Vagina (tissue), 2 donors: ENCODE measurements around the gene ERLIN1. TPM values are rescaled to one million over a fixed set of nuclear protein-coding genes. Genes with fewer than 3 reads are reported as not detected.
"Not testable (repeated sequence)": the region's sequence is repeated elsewhere in the genome, so short reads cannot be mapped to it uniquely, and the experiment has no call there.

ENCODE experiments used
- DNase-seq, 2 donors: peaks; one replicate each; pipeline ENCODE4 v3.0.0-alpha.2; 2017; ENCODE audit errors: extremely low spot score in 2 of 2
- H3K27ac ChIP-seq: fragments of 200-600 bp; sonication (generic); one replicate; pipeline ENCODE4 v1.5.1; 2019
- H3K27me3 ChIP-seq: fragments of 200-600 bp; sonication (generic); one replicate; pipeline ENCODE4 v1.5.1; 2019
- H3K36me3 ChIP-seq, 2 donors: fragments of 200-600 bp; sonication (generic); one replicate each; pipeline ENCODE4 v1.5.1; 2017 to 2019
- H3K4me1 ChIP-seq: fragments of 200-600 bp; sonication (generic); one replicate; pipeline ENCODE4 v1.5.1; 2019
- H3K4me3 ChIP-seq, 2 donors: fragments of 200-600 bp; sonication (generic); 1 replicate in 1 of 2; 2 replicates in 1 of 2; pipeline ENCODE4 v1.5.1; 2016 to 2019
- H3K9me3 ChIP-seq: fragments of 200-600 bp; sonication (generic); one replicate; pipeline ENCODE4 v1.5.1; 2019
- POLR2A ChIP-seq, 2 donors: fragments of 450-650 bp; IDR thresholded peaks; one replicate each; pipeline ENCODE4 v1.6.1; 2017; ENCODE audit warnings: antibody characterized with exemption in 2 of 2, mild to moderate bottlenecking in 2 of 2, moderate library complexity in 2 of 2
- POLR2AphosphoS5 ChIP-seq, 2 donors: sonication (generic); formaldehyde crosslinking; IDR thresholded peaks; one replicate each; pipeline ENCODE4 v1.9.0; 2017; ENCODE audit warnings: antibody characterized with exemption in 2 of 2, mild to moderate bottlenecking in 2 of 2, low read depth in 1 of 2; ENCODE audit not compliant: insufficient read depth in 1 of 2
- intact Hi-C: fragments of 100-400 bp; cut with DNase I; formaldehyde crosslinking; loops from one replicate; pipeline ENCODE4 v1.15.1; 2023
- total RNA-seq: library from RNA; depleted of rRNA; stranded (reverse); fragments of >200 nt; gene quantifications from one replicate; pipeline ENCODE4 v1.2.3, GENCODE V29; 2016
- TF ChIP-seq, protein P1 (sequence below), 3 experiments: fragments of 450-650 bp in 2 of 3; fragments of 200-600 bp in 1 of 3; sonication (generic) in 1 of 3; IDR thresholded peaks; one replicate each; pipeline ENCODE4 v1.5.1; 2017 to 2019; ENCODE audit warnings: antibody characterized with exemption in 3 of 3, mild to moderate bottlenecking in 2 of 3, moderate library complexity in 2 of 3

Gene ERLIN1
- total RNA-seq, 1 donor from 2014 or later = 25.5 TPM

- Histone ChIP-seq H3K4me3 (no peak overlapping the region), H3K4me1 (no peaks in the 10 kb centered on the region), H3K27me3 (no peaks in the 10 kb centered on the region), H3K27ac (no peak overlapping the region), H3K36me3 (no peaks in the 10 kb centered on the region), H3K9me3 (no peaks in the 10 kb centered on the region)
- TF ChIP-seq POLR2A (IDR thresholded peaks at IDR 0.05) (no peak), POLR2AphosphoS5 (IDR thresholded peaks at IDR 0.05; ENCODE audit: insufficient read depth in 1 of 2, low read depth in 1 of 2) (no peak)
- TF ChIP-seq, protein P1, sequence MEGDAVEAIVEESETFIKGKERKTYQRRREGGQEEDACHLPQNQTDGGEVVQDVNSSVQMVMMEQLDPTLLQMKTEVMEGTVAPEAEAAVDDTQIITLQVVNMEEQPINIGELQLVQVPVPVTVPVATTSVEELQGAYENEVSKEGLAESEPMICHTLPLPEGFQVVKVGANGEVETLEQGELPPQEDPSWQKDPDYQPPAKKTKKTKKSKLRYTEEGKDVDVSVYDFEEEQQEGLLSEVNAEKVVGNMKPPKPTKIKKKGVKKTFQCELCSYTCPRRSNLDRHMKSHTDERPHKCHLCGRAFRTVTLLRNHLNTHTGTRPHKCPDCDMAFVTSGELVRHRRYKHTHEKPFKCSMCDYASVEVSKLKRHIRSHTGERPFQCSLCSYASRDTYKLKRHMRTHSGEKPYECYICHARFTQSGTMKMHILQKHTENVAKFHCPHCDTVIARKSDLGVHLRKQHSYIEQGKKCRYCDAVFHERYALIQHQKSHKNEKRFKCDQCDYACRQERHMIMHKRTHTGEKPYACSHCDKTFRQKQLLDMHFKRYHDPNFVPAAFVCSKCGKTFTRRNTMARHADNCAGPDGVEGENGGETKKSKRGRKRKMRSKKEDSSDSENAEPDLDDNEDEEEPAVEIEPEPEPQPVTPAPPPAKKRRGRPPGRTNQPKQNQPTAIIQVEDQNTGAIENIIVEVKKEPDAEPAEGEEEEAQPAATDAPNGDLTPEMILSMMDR (IDR thresholded peaks at IDR 0.05) = no peak
- no peak for DNase-seq
- intact Hi-C loops = no loop called here
Observed at GRCh38 chr10:100131571-100131970, 54.3 kb downstream of the ERLIN1 start.

DNA sequence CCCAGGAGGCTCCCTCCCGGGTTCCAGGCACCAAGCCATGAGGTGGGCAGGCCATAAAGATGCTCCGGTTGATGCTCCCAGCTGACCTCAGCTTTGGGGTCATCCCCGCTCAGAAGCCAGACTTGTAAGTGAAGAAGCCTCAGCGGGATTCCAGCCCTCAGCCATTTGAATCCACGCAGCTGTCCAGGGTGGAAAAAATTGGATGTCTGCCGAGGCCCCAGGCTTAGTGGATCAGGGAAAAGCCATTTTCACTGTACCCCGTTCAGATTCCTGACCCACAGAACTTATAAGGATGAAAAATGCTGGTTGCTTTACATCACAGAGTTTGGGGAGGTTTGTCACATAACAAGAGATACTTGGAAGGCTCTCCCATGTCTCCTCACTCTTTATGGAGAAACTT lies 55.0 kb downstream of the ERLIN1 start:
- Histone ChIP-seq H3K27me3 (no peaks in the 10 kb centered on the region), H3K4me3 (no peak overlapping the region), H3K27ac (no peak overlapping the region), H3K4me1 (no peaks in the 10 kb centered on the region), H3K36me3 (no peaks in the 10 kb centered on the region), H3K9me3 (no peaks in the 10 kb centered on the region)
- intact Hi-C loops = no loop called here
- no peak for DNase-seq
- TF ChIP-seq POLR2AphosphoS5 (IDR thresholded peaks at IDR 0.05; ENCODE audit: insufficient read depth in 1 of 2, low read depth in 1 of 2) (no peak), POLR2A (IDR thresholded peaks at IDR 0.05) (no peak)
- TF ChIP-seq, protein P1 (IDR thresholded peaks at IDR 0.05) = no peak

DNA sequence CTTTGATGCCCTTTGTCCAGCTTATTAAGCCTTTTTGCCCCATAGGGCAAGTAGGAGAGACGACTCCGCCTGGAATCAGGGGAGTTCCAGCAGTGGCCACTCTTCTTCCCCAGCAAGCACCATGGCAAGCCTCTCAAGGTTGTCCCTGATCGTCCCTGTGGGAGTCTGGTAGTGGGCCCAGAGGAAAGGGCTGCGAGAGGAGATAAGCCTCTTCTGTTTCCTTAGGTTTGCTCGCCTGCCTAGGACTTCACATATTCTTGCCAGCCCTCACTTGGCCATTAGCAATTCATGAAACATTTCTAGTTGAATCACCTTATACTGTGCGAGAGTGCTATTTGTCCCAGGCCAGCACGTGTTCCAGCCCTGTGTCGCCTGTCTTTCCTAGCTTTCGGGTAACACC lies 56.4 kb downstream of the ERLIN1 start:
- DNase-seq = no peak
- Histone ChIP-seq H3K9me3 (no peaks in the 10 kb centered on the region), H3K27me3 (no peaks in the 10 kb centered on the region)

GRCh38 chr10:100128951-100129350 lies 56.9 kb downstream of the ERLIN1 start:
- intact Hi-C loops = no loop called here
- Histone ChIP-seq H3K9me3 (no peaks in the 10 kb centered on the region), H3K27ac (no peak overlapping the region), H3K4me3 (no peak overlapping the region), H3K4me1 (no peaks in the 10 kb centered on the region), H3K27me3 (no peaks in the 10 kb centered on the region), H3K36me3 (no peaks in the 10 kb centered on the region)
- TF ChIP-seq POLR2A (IDR thresholded peaks at IDR 0.05) (no peak), POLR2AphosphoS5 (IDR thresholded peaks at IDR 0.05; ENCODE audit: insufficient read depth in 1 of 2, low read depth in 1 of 2) (no peak)
- TF ChIP-seq, protein P1 (IDR thresholded peaks at IDR 0.05) = no peak
- no peak for DNase-seq

More for the DNA sequence above, 56.4 kb downstream of the ERLIN1 start:
- TF ChIP-seq POLR2A (IDR thresholded peaks at IDR 0.05) (no peak), POLR2AphosphoS5 (IDR thresholded peaks at IDR 0.05; ENCODE audit: insufficient read depth in 1 of 2, low read depth in 1 of 2) (no peak)
- TF ChIP-seq, protein P1 (IDR thresholded peaks at IDR 0.05) = no peak
- no peaks in the 10 kb centered on the region for H3K4me1 ChIP-seq
- H3K36me3 ChIP-seq = no peaks in the 10 kb centered on the region
- intact Hi-C loops = no loop called here
- H3K27ac ChIP-seq = no peak overlapping the region
- H3K4me3 ChIP-seq = no peak overlapping the region

DNA sequence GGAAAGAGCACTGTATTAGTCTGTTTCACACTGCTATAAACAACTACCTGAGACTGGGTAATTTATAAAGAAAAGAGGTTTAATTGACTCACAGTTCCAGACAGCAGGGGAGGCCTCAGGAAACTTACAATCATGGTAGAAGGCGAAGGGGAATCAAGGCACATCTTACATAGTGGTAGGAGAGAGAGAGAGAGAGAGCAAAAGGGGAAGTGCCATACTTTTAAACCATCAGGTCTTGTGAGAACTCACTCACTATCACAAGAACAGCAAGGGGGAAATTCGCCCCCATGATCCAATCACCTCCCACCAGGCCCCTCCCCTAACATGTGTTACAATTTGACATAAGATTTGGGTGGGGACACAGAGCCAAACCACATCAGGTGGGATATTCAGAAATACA lies 60.5 kb downstream of the ERLIN1 start:
- H3K27me3 ChIP-seq, DNase-seq: not testable (repeated sequence)

GRCh38 chr10:100124097-100124496 lies 61.7 kb downstream of the ERLIN1 start:
- Histone ChIP-seq H3K27me3 (no peaks in the 10 kb centered on the region), H3K36me3 (no peaks in the 10 kb centered on the region), H3K4me3 (no peak overlapping the region), H3K9me3 (no peaks in the 10 kb centered on the region), H3K4me1 (no peaks in the 10 kb centered on the region), H3K27ac (no peak overlapping the region)
- DNase-seq = no peak
- TF ChIP-seq, protein P1 (IDR thresholded peaks at IDR 0.05) = no peak
- TF ChIP-seq POLR2AphosphoS5 (IDR thresholded peaks at IDR 0.05; ENCODE audit: insufficient read depth in 1 of 2, low read depth in 1 of 2) (no peak), POLR2A (IDR thresholded peaks at IDR 0.05) (no peak)
- intact Hi-C loops = no loop called here

More for the DNA sequence above, 60.5 kb downstream of the ERLIN1 start:
- intact Hi-C loops, H3K9me3 ChIP-seq, H3K4me1 ChIP-seq, H3K36me3 ChIP-seq, H3K27ac ChIP-seq, H3K4me3 ChIP-seq: not testable (repeated sequence)
